Parathyroid adenoma (tissue), 2 donors: ENCODE results near the gene CCDC85C.

Experiments used
- H2AFZ ChIP-seq: fragments of 300-600 bp; sonication (generic); one replicate; pipeline ENCODE4 v1.7.0; 2017; ENCODE audit warnings: antibody characterized with exemption, mild to moderate bottlenecking
- H3K27ac ChIP-seq: fragments of 300-600 bp; sonication (generic); one replicate; pipeline ENCODE4 v1.7.0; 2017
- H3K27me3 ChIP-seq: fragments of 300-600 bp; sonication (generic); one replicate; pipeline ENCODE4 v1.7.0; 2017; ENCODE audit warnings: low read length; ENCODE audit not compliant: control insufficient read depth, insufficient read depth
- H3K36me3 ChIP-seq: fragments of 300-600 bp; sonication (generic); one replicate; pipeline ENCODE4 v1.7.0; 2017; ENCODE audit warnings: low read length; ENCODE audit not compliant: control insufficient read depth, insufficient read depth
- H3K4me1 ChIP-seq: fragments of 300-600 bp; sonication (generic); one replicate; pipeline ENCODE4 v1.7.0; 2017; ENCODE audit warnings: control low read depth
- H3K4me2 ChIP-seq: fragments of 300-600 bp; sonication (generic); one replicate; pipeline ENCODE4 v1.7.0; 2017; ENCODE audit warnings: low read length
- H3K4me3 ChIP-seq: fragments of 300-600 bp; sonication (generic); one replicate; pipeline ENCODE4 v1.7.0; 2017; ENCODE audit warnings: low read depth, low read length
- H3K79me2 ChIP-seq: fragments of 300-600 bp; sonication (generic); one replicate; pipeline ENCODE4 v1.7.0; 2017; ENCODE audit warnings: control low read depth
- H3K9ac ChIP-seq: fragments of 300-600 bp; sonication (generic); one replicate; pipeline ENCODE4 v1.7.0; 2017; ENCODE audit warnings: mild to moderate bottlenecking
- H3K9me3 ChIP-seq: fragments of 300-600 bp; sonication (generic); one replicate; pipeline ENCODE4 v1.7.0; 2017; ENCODE audit warnings: low read length; ENCODE audit not compliant: control insufficient read depth
- TF ChIP-seq, protein P1 (sequence below): fragments of 300-600 bp; sonication (generic); IDR thresholded peaks from one replicate; pipeline ENCODE4 v1.7.0; 2017; ENCODE audit warnings: antibody characterized with exemption, mild to moderate bottlenecking
- donor health status: primary hyperparathyroidism.

CCDC85C gene

DNA sequence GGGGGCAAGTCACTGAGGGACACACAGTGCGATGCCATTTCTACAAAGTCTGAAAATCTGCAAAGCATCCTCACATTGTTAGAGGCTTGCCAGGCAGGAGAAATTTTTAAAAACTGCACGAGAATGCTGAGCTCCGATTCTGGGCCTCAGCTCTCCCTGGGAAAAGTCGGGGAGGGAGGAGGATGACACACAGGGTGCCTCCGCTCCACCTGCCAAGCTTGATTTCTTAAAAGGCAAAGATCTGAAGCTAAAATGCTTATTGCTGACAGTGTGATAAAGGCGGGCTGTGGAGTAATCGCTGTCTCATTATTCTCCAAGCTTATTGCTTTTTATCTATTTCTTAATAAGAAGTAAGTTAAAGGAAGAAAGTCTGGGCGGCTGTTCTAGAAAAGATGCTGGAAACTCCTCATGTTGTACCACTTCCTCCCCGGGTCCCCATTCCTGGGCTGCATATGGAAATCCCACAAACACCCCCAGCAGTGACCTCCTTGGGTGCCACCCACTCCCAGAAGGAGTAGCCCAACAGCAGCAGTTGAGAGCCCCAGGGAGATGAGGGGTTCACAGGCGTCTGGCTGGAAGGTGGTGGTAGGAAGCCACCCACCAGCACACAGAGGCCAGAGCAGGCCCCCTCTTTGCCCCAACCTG is 55.0 kb downstream of the CCDC85C start:
- peaks cover 6% of the 10 kb centered on the region for H3K4me1 ChIP-seq
- no peak overlapping the region for H3K4me3 ChIP-seq
- TF ChIP-seq, protein P1, sequence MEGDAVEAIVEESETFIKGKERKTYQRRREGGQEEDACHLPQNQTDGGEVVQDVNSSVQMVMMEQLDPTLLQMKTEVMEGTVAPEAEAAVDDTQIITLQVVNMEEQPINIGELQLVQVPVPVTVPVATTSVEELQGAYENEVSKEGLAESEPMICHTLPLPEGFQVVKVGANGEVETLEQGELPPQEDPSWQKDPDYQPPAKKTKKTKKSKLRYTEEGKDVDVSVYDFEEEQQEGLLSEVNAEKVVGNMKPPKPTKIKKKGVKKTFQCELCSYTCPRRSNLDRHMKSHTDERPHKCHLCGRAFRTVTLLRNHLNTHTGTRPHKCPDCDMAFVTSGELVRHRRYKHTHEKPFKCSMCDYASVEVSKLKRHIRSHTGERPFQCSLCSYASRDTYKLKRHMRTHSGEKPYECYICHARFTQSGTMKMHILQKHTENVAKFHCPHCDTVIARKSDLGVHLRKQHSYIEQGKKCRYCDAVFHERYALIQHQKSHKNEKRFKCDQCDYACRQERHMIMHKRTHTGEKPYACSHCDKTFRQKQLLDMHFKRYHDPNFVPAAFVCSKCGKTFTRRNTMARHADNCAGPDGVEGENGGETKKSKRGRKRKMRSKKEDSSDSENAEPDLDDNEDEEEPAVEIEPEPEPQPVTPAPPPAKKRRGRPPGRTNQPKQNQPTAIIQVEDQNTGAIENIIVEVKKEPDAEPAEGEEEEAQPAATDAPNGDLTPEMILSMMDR = no peak
- H3K79me2 ChIP-seq = peaks cover 84% of the 10 kb centered on the region
- H3K9me3 ChIP-seq = no peaks in the 10 kb centered on the region
- no peak overlapping the region for H3K9ac ChIP-seq
- no peak overlapping the region for H2AFZ ChIP-seq
- no peaks in the 10 kb centered on the region for H3K36me3 ChIP-seq
- no peak overlapping the region for H3K27ac ChIP-seq
- H3K27me3 ChIP-seq = no peaks in the 10 kb centered on the region
- H3K4me2 ChIP-seq = no peak overlapping the region

DNA sequence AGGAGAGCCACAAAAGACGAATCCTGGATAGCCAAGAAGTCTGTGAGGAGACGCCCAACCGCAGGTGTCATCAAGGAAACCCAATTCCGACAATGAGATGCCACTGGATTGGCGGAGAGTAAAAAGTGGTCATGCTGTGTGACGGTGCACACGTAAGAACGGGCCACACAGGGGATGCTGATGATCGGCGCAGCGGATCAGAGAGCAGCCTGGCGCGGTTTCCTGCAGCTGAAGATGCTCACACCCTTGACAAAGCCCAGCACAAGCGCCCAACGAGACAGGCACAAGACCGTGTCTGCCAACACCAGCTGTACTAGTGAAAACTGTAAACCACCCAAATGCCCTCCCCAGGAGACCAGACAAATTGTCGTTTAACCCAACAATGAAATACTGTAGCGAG is 55.8 kb downstream of the CCDC85C start:
- H3K9ac ChIP-seq = no peak overlapping the region
- H3K27ac ChIP-seq = no peak overlapping the region
- peaks cover 6% of the 10 kb centered on the region for H3K4me1 ChIP-seq
- no peaks in the 10 kb centered on the region for H3K9me3 ChIP-seq
- H3K27me3 ChIP-seq = no peaks in the 10 kb centered on the region
- H3K79me2 ChIP-seq = peaks cover 82% of the 10 kb centered on the region
- no peak overlapping the region for H2AFZ ChIP-seq
- no peak overlapping the region for H3K4me2 ChIP-seq
- TF ChIP-seq, protein P1 = no peak
- no peak overlapping the region for H3K4me3 ChIP-seq
- H3K36me3 ChIP-seq = no peaks in the 10 kb centered on the region

DNA sequence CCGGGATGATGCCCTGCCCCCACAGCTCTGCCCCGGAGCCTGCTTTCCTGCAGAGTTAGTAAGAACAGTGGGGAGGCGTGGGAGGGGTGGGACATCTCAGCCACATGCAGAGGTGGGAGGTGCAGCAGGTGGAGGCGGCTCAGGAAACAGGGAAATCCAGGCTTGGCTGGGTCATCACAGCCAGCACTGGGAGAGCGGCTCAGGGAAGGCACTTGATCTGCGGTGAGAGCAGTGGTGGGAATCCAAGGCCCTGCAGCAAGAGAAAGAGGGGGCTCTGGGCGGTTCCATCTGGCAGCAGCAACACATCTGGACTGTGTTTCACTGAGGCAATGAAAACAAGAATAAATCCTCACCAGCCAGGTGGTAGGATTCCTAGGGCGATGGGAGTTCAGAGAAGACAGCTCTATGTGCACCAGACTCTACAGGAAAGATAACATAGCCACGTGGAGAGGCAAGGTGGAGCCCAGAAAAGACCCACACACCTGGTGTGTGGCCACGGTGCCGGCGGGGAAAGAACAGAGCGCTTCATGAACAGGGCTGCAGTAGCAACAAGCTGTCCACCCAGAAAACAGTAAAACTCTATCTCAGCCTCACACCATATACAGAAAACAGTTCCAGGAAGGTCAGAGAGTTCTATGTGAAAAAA is 57.6 kb downstream of the CCDC85C start:
- Histone ChIP-seq H2AFZ (no peak overlapping the region), H3K36me3 (no peaks in the 10 kb centered on the region), H3K9me3 (no peaks in the 10 kb centered on the region), H3K4me2 (no peak overlapping the region), H3K4me1 (peaks cover 3% of the 10 kb centered on the region), H3K9ac (no peak overlapping the region), H3K27me3 (no peaks in the 10 kb centered on the region), H3K4me3 (no peak overlapping the region), H3K27ac (no peak overlapping the region), H3K79me2 (peaks cover 70% of the 10 kb centered on the region)
- TF ChIP-seq, protein P1 = no peak

DNA sequence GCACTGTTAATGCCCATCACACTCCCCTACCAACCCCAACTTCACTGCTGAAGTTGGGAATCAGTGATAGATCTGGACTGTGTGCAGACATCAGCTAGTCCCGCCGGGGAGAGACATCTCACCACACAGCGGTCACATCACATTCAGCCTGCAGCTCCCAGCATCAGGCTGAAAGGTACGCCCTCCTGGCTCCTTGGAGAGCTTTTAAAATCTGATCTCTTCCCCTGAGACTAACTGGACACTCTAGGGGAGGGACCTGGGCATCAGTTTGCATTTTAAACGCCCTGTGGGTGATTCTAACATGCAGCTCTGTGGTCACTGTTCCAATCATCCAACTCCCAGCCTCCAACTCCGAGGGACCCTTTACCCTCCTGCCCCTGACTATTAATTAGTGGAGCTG is 58.4 kb downstream of the CCDC85C start:
- no peak overlapping the region for H3K4me3 ChIP-seq
- H3K36me3 ChIP-seq = no peaks in the 10 kb centered on the region
- no peaks in the 10 kb centered on the region for H3K9me3 ChIP-seq
- H3K4me1 ChIP-seq = peaks cover 8% of the 10 kb centered on the region
- TF ChIP-seq, protein P1 = no peak
- no peak overlapping the region for H2AFZ ChIP-seq
- H3K9ac ChIP-seq = no peak overlapping the region
- H3K79me2 ChIP-seq = peaks cover 70% of the 10 kb centered on the region
- no peak overlapping the region for H3K4me2 ChIP-seq
- no peak overlapping the region for H3K27ac ChIP-seq
- no peaks in the 10 kb centered on the region for H3K27me3 ChIP-seq

DNA sequence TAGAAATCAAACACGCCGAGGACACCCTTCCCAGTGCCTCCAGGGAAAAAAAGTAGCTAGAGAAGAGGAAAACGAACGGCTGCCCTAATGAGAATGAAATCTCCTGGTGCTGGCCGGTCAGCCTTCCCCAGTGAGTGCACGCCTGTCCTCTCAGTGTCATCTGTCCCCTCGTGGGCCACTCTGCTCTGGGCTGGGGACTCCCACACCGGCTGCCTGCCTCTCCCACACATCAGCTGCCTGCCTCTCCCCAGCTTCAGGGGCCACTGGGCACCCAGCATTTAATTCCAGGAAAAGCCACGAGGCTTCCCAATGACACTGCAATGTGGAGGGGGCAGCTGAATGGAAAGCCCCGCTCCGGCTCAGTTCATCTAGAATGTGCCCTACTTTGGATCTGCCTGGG is 59.0 kb downstream of the CCDC85C start:
- peaks cover 69% of the 10 kb centered on the region for H3K79me2 ChIP-seq
- no peak overlapping the region for H3K4me3 ChIP-seq
- no peak overlapping the region for H2AFZ ChIP-seq
- TF ChIP-seq, protein P1 = no peak
- H3K4me1 ChIP-seq = peaks cover 6% of the 10 kb centered on the region
- no peaks in the 10 kb centered on the region for H3K9me3 ChIP-seq
- H3K27ac ChIP-seq = no peak overlapping the region
- H3K27me3 ChIP-seq = no peaks in the 10 kb centered on the region
- no peak overlapping the region for H3K4me2 ChIP-seq
- H3K9ac ChIP-seq = no peak overlapping the region
- no peaks in the 10 kb centered on the region for H3K36me3 ChIP-seq
